GM12874 (cell line): ENCODE data around the gene TRPT1.

Experiments
- CTCF ChIP-seq: IDR thresholded peaks from 2 replicates; pipeline ENCODE4 v1.5.1; 2011; ENCODE audit warnings: low read depth, mild to moderate bottlenecking, control low read depth, low read length, moderate library complexity; ENCODE audit not compliant: insufficient read depth

TRPT1 gene

GRCh38 chr11:64261556-64262080, 35.6 kb upstream of the TRPT1 start:
- no peak for TF ChIP-seq CTCF

GRCh38 chr11:64260147-64260708, 34.2 kb upstream of the TRPT1 start:
- no peak for TF ChIP-seq CTCF

DNA sequence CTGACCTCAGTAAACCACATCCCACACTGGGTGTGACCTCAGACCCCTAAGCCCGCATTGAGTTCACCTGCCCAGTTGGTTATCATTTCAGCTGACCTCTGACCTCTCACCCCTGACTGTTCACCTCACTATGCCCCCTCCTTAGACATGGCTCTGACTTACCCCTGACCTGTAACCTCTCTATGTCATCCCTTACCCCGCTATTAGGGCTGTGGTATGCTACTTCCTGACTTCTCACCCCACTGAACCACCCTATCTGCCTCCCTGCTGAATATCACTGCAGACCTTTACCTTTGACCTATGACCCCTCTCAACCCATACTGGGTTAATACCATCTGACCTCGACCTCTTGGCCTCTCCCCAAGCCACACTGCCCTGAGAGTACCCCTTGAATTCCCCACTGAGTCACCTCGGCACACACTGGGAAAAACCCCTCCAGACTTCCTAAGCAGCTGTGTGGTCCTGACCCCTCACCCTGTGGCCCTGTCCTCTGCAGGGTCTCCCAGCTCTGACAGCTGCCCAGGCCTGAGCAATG, 33.6 kb upstream of the TRPT1 start:
- TF ChIP-seq CTCF = no peak

DNA sequence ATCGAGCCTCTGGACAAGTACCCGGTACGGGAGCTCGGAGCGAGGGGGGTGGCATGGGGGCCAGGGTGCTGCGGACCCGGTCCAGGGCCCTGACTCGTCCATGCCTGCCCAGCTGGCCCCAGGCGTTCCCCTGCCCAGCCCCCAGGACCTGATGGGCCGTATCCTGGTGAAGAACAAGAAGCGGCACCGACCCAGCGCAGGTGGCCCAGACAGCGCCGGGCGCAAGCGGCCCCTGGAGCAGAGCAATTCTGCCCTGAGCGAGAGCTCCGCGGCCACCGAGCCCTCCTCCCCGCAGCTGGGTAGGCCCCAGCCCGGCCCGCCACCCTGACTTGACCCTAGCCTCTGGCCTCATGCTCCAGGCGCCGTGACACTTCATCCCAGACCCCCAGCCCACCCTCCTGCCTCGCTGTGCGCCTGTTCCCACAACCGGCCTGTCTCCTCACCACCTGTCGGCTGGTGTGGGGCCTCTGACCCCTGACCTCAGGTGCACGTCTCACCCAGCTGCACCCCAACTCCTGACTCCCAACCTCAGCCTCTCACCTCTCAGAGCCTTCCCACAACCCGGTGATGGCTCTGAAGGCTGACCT, 33.1 kb upstream of the TRPT1 start:
- TF ChIP-seq CTCF = no peak

- no peak for TF ChIP-seq CTCF
Observed at GRCh38 chr11:64258356-64258755, 32.4 kb upstream of the TRPT1 start.

DNA sequence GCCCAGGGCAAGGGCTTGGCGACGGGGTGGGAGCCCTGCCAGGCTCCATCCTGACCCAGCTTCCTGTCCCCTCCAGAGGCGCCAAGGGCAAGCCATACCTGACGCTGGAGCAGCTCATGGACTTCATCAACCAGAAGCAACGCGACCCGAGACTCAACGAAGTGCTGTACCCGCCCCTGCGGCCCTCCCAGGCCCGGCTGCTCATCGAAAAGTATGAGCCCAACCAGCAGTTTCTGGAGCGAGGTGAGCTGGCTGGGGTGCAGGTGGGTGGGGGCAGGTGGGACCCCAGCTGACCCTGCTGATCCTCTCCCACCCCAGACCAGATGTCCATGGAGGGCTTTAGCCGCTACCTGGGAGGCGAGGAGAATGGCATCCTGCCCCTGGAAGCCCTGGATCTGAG, 30.3 kb upstream of the TRPT1 start:
- no peak for TF ChIP-seq CTCF

DNA sequence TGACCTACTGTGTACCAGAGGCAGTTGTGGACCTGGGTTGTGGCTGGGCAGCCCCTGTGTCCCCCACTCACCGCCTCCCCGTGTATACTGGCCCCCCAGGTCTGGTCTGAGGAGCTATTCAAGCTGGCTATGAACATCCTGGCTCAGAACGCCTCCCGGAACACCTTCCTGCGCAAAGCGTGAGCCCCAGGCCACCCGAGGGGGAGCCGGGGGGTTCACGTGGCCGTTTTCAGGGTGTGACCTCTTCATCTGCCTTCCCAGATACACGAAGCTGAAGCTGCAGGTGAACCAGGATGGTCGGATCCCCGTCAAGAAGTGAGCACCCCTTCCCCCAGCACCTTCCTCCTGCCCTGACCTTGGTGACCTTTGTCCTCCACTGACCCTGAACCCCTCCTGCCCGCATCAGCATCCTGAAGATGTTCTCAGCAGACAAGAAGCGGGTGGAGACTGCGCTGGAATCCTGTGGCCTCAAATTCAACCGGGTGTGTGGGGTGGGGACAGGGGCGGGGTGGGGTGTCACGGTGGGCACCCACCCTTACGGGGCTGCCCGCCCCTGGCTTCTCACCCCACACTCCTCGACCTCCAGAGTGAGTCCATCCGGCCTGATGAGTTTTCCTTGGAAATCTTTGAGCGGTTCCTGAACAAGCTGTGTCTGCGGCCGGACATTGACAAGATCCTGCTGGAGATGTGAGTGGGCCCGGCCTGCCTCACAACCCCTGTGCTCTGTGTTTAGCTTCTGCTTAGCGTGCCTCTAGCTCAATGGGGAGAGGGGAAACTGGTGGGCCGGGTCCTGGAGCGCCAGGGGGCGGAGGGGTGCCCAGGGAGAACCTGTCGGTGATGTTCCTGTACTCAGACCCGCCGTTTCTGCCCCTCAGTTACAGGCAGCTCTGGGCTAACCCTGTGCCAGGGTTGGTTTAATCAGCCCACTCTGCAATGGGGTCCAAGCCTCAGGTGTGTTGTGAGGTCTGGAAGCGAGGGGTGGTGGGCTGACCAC, 29.4 kb upstream of the TRPT1 start:
- TF ChIP-seq CTCF = no peak
